ENCODE data around the gene PDIK1L. TPM values are rescaled to one million over a fixed set of nuclear protein-coding genes. Genes with fewer than 3 reads are reported as not detected.
A peak's percentile ranks its signal among the peaks of the same experiment; 100 is the strongest.

The PDIK1L gene
- polyA plus RNA-seq, 1 donor from 2014 or later: 44.9 TPM

- H2AFZ ChIP-seq (ENCODE audit: low read depth, low read length): peak within 1 kb of the TSS; percentile 95
- H3K27ac ChIP-seq (ENCODE audit: low read length): peak within 1 kb of the TSS; percentile 35
- no peaks in the 10 kb centered on the region for H3K79me2 ChIP-seq (replicated peaks; ENCODE audit: insufficient read depth, low read length)
- H3K4me3 ChIP-seq (ENCODE audit: low read length): peak within 1 kb of the TSS; percentile 94
- H3K9me3 ChIP-seq (ENCODE audit: low read length): no peaks in the 10 kb centered on the region
- no peaks in the 10 kb centered on the region for H3K9me2 ChIP-seq (ENCODE audit: insufficient read depth, low read length)
- H3K36me3 ChIP-seq (ENCODE audit: insufficient read depth, low read length): no peaks in the 10 kb centered on the region
- peak within 1 kb of the TSS; percentile 82 for H3K4me2 ChIP-seq (ENCODE audit: low read length)
- no peaks in the 10 kb centered on the region for H3K27me3 ChIP-seq (ENCODE audit: insufficient read depth, low read depth, low read length)
- no peaks in the 10 kb centered on the region for H3F3A ChIP-seq (ENCODE audit: insufficient read depth, low read length, poor library complexity, severe bottlenecking)
- no peaks in the 10 kb centered on the region for H4K20me1 ChIP-seq (ENCODE audit: insufficient read depth)
- TF ChIP-seq EP300 (conservative IDR thresholded peaks at IDR 0.05; ENCODE audit: poor library complexity, severe bottlenecking): peak; percentile 27
- no peak for TF ChIP-seq TAF1 (IDR thresholded peaks at IDR 0.05; ENCODE audit: low read depth)
- no peak for TF ChIP-seq REST (IDR thresholded peaks at IDR 0.05; ENCODE audit: borderline replicate concordance)
- peak; percentile 96 for TF ChIP-seq CTCF (IDR thresholded peaks at IDR 0.05; ENCODE audit: poor library complexity, severe bottlenecking)
- TF ChIP-seq POLR2AphosphoS5 (IDR thresholded peaks at IDR 0.05): peak; percentile 61
- TF ChIP-seq SMC3 (conservative IDR thresholded peaks at IDR 0.05; ENCODE audit: poor library complexity): peak; percentile 73
- TF ChIP-seq EZH2 (IDR thresholded peaks at IDR 0.05; ENCODE audit: borderline replicate concordance, insufficient read depth, low read length, poor library complexity, severe bottlenecking): no peak
- peak; percentile 56 for TF ChIP-seq RAD21 (conservative IDR thresholded peaks at IDR 0.05)
- TF ChIP-seq MXI1 (conservative IDR thresholded peaks at IDR 0.05; ENCODE audit: poor library complexity, severe bottlenecking): peak; percentile 96
- H3K9ac ChIP-seq (ENCODE audit: low read length): peak within 1 kb of the TSS; percentile 85
Measured at GRCh38 chr1:26169669-26170471, 58.2 kb downstream of the PDIK1L start, which contains the start of gene ZNF593. Gene ZNF593, plus strand, starts transcription at chr1:26169908. Its CDS starts 76 bp downstream, at chr1:26169984.

GRCh38 chr1:26170472-26170821, 58.8 kb downstream of the PDIK1L start:
- Histone ChIP-seq H3K4me2 (ENCODE audit: low read length) (peak overlapping the region; percentile 82), H3K9ac (ENCODE audit: low read length) (peak overlapping the region; percentile 85), H4K20me1 (ENCODE audit: insufficient read depth) (no peaks in the 10 kb centered on the region), H3K79me2 (replicated peaks; ENCODE audit: insufficient read depth, low read length) (no peaks in the 10 kb centered on the region), H3K9me3 (ENCODE audit: low read length) (no peaks in the 10 kb centered on the region), H3K36me3 (ENCODE audit: insufficient read depth, low read length) (no peaks in the 10 kb centered on the region), H3K9me2 (ENCODE audit: insufficient read depth, low read length) (no peaks in the 10 kb centered on the region), H3K4me3 (ENCODE audit: low read length) (peak overlapping the region; percentile 94), H3K27ac (ENCODE audit: low read length) (no peak overlapping the region), H2AFZ (ENCODE audit: low read depth, low read length) (peak overlapping the region; percentile 95), H3K27me3 (ENCODE audit: insufficient read depth, low read depth, low read length) (no peaks in the 10 kb centered on the region), H3F3A (ENCODE audit: insufficient read depth, low read length, poor library complexity, severe bottlenecking) (no peaks in the 10 kb centered on the region)
- no peak for TF ChIP-seq EP300 (conservative IDR thresholded peaks at IDR 0.05; ENCODE audit: poor library complexity, severe bottlenecking)
